B cell (primary cell): ENCODE results near the gene CRISPLD2. TPM values are rescaled to one million over a fixed set of nuclear protein-coding genes. Genes with fewer than 3 reads are reported as not detected.

Source experiments
- ATAC-seq: fragments of 200-7000 bp; cut with Tn5 transposase; one replicate; pipeline ENCODE4 v1.10.0; 2021; ENCODE audit warnings: low read depth, mild to moderate bottlenecking, moderate number of reproducible peaks, moderate library complexity
- CTCF ChIA-PET: fragments of 350-600 bp; sonication (Branson Sonifier 250); formaldehyde crosslinking; loops from one replicate; lab custom pipeline; 2021; ENCODE audit warnings: antibody characterized with exemption, inconsistent platforms; lab: Charles Lee
- POLR2A ChIA-PET: fragments of 350-600 bp; sonication (Branson Sonifier 250); formaldehyde crosslinking; loops from one replicate; lab custom pipeline; 2021; ENCODE audit warnings: antibody characterized with exemption; lab: Charles Lee
- DNase-seq: peaks from one replicate; pipeline ENCODE4 v3.0.0; 2013
- H2AFZ ChIP-seq: 2 replicates; pipeline ENCODE4 v1.6.1; 2012; ENCODE audit warnings: mild to moderate bottlenecking, low read depth, low read length; ENCODE audit not compliant: insufficient read depth, poor library complexity, severe bottlenecking
- H3K27ac ChIP-seq, 2 donors: 1 replicate in 1 of 2; 2 replicates in 1 of 2; pipeline ENCODE4 v1.5.1; 2012 to 2013; ENCODE audit warnings: low read length in 2 of 2, mild to moderate bottlenecking in 2 of 2, moderate library complexity in 1 of 2
- H3K27me3 ChIP-seq, 4 experiments: fragments of 200-600 bp in 1 of 4; sonication (generic) in 1 of 4; replicated peaks in 1 of 4; 1 replicate in 2 of 4; 2 replicates in 2 of 4; pipeline versions ENCODE4 v1.6.1 to v1.7.0; 2013 to 2016; ENCODE audit warnings: low read length in 3 of 4, mild to moderate bottlenecking in 2 of 4, mixed read lengths in 1 of 4, moderate library complexity in 1 of 4; ENCODE audit not compliant: insufficient read depth in 4 of 4, control insufficient read depth in 3 of 4; ENCODE audit errors: control extremely low read depth in 1 of 4
- H3K36me3 ChIP-seq, 2 experiments: replicated peaks in 1 of 2; 1 replicate in 1 of 2; 2 replicates in 1 of 2; pipeline versions ENCODE4 v1.6.1 to v1.7.1; 2013; ENCODE audit warnings: low read length in 1 of 2; ENCODE audit not compliant: insufficient read depth in 2 of 2, control insufficient read depth in 1 of 2; ENCODE audit errors: control extremely low read depth in 1 of 2, extremely low read depth in 1 of 2
- H3K4me1 ChIP-seq, 2 donors: fragments of 200-600 bp in 1 of 2; sonication (generic) in 1 of 2; 1 replicate in 1 of 2; 2 replicates in 1 of 2; pipeline versions ENCODE4 v1.5.1 to v1.6.1; 2013 to 2017; ENCODE audit warnings: low read length in 2 of 2; ENCODE audit not compliant: control insufficient read depth in 2 of 2, insufficient read depth in 2 of 2
- H3K4me2 ChIP-seq: replicated peaks from 2 replicates; pipeline ENCODE3; 2012; ENCODE audit warnings: mild to moderate bottlenecking, low read depth, low read length; ENCODE audit not compliant: poor library complexity, severe bottlenecking
- H3K4me3 ChIP-seq, 5 experiments: fragments of 200-600 bp in 1 of 5; sonication (generic) in 1 of 5; 1 replicate in 3 of 5; 2 replicates in 2 of 5; pipeline versions ENCODE4 v1.5.1 to v1.7.0; 2011 to 2016; ENCODE audit warnings: low read length in 4 of 5, mild to moderate bottlenecking in 4 of 5, low read depth in 2 of 5, control low read depth in 1 of 5, moderate library complexity in 1 of 5; ENCODE audit not compliant: insufficient read depth in 1 of 5; ENCODE audit errors: control extremely low read depth in 1 of 5, extremely low read depth in 1 of 5
- H3K79me2 ChIP-seq: fragments of 200-600 bp; sonication (generic); one replicate; pipeline ENCODE4 v1.6.0; 2016; ENCODE audit warnings: low read length; ENCODE audit not compliant: control insufficient read depth, insufficient read depth
- H3K9ac ChIP-seq: fragments of 200-600 bp; sonication (generic); 2 replicates; pipeline ENCODE4 v1.6.1; 2017; ENCODE audit warnings: mild to moderate bottlenecking, low read length, moderate library complexity
- H3K9me3 ChIP-seq, 3 donors: one replicate each; pipeline versions ENCODE4 v1.6.1 to v1.7.1; 2013; ENCODE audit warnings: low read length in 2 of 3; ENCODE audit not compliant: control insufficient read depth in 2 of 3, insufficient read depth in 1 of 3; ENCODE audit errors: control extremely low read depth in 1 of 3
- H4K20me1 ChIP-seq: 2 replicates; pipeline ENCODE4 v1.6.0; 2012; ENCODE audit warnings: mild to moderate bottlenecking, low read length; ENCODE audit not compliant: insufficient read depth, control insufficient read depth, poor library complexity, severe bottlenecking
- H3K27ac Mint-ChIP-seq: one replicate; pipeline ENCODE4 v1.8.0; 2021; ENCODE audit warnings: mixed read lengths
- H3K27me3 Mint-ChIP-seq: one replicate; pipeline ENCODE4 v1.8.0; 2021; ENCODE audit warnings: mixed read lengths
- H3K4me1 Mint-ChIP-seq: one replicate; pipeline ENCODE4 v1.8.0; 2021; ENCODE audit warnings: mixed read lengths
- H3K4me3 Mint-ChIP-seq: one replicate; pipeline ENCODE4 v1.8.0; 2021; ENCODE audit warnings: mixed read lengths
- H3K9me3 Mint-ChIP-seq: one replicate; pipeline ENCODE4 v1.8.0; 2022; ENCODE audit warnings: mixed read lengths; ENCODE audit not compliant: insufficient read depth
- EZH2 ChIP-seq: IDR thresholded peaks from 2 replicates; pipeline ENCODE4 v1.6.1; 2012; ENCODE audit warnings: borderline replicate concordance, low read depth, mild to moderate bottlenecking, moderate library complexity, low read length; ENCODE audit not compliant: insufficient read depth, poor library complexity, severe bottlenecking
- WGBS: methylation state at CpG from one replicate; pipeline ENCODE4 v1.1.5; 2013; ENCODE audit warnings: missing lambda C conversion rate; ENCODE audit not compliant: insufficient coverage; 5-methylcytosine and 5-hydroxymethylcytosine counted together
- intact Hi-C: fragments of 100-400 bp; cut with micrococcal nuclease; formaldehyde crosslinking; loops from one replicate; pipeline ENCODE4 v1.10.0; 2022
- polyA plus RNA-seq: library from polyadenylated mRNA; depleted of rRNA; stranded (reverse); fragments of >200 nt; gene quantifications from 2 replicates; pipeline ENCODE4 v1.2.3, GENCODE V29; 2012
- total RNA-seq, 2 donors: library from RNA; stranded (reverse); fragments of 120-200 nt in 1 of 2; gene quantifications; 1 replicate in 1 of 2; 2 replicates in 1 of 2; pipeline versions ENCODE4 v1.2.3 to v1.2.4, GENCODE V29; 2013 to 2022
- TF ChIP-seq, protein P1 (sequence below): fragments of 200-600 bp; IDR thresholded peaks from one replicate; pipeline ENCODE4 v1.8.0; 2022; ENCODE audit warnings: antibody characterized with exemption, mild to moderate bottlenecking

CRISPLD2 gene
- total and polyA plus RNA-seq, 2 donors (not counting 1 experiment from before 2014, with no cell fraction given): 0.25 to 0.37 TPM

DNA sequence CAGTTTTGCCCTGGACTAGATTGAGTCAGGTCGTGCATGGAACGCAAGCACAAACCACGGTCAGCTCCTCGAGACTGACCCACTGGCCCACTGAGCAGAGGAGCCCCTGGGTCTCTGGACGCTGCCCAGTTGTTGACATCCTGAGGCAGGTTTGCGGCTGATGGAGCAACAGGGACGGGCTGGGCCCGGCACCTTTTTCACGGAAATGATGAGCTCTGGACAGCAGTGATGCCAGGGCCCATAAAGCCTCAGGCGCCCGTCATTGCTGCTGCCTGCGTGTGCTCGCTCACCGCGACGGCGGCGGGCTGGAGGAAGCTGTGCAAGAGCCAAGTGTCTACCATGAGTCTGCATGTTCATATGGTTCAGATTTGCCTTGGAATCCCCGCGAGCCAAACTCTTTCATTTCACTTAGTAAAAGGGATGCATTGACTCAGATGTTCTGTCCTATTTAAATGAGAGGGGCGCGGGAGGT is 30.8 kb upstream of the CRISPLD2 start:
- ChIA-PET POLR2A (no interaction called here), CTCF (interaction anchor here (0.6 to 1.4 kb wide), 2 partner anchors 35 to 166 kb away, joined by 3 to 8 read pairs; no protein-coding TSS in a partner anchor)
- H3K36me3 ChIP-seq: no peaks in the 10 kb centered on the region
- 97% methylated on average over 20 of the region's 22 CpGs for WGBS
- H4K20me1 ChIP-seq: no peaks in the 10 kb centered on the region
- intact Hi-C loops: no loop called here
- no peaks in the 10 kb centered on the region for H3K9me3 Mint-ChIP-seq
- no peak for ATAC-seq
- H3K27ac Mint-ChIP-seq: no peak overlapping the region
- H3K27ac ChIP-seq: no peak overlapping the region
- H2AFZ ChIP-seq: no peak overlapping the region
- DNase-seq: no peak
- no peaks in the 10 kb centered on the region for H3K9me3 ChIP-seq
- no peak overlapping the region for H3K4me2 ChIP-seq
- no peaks in the 10 kb centered on the region for H3K4me1 ChIP-seq
- no peak overlapping the region for H3K4me3 Mint-ChIP-seq
- H3K27me3 ChIP-seq: no peaks in the 10 kb centered on the region
- no peaks in the 10 kb centered on the region for H3K79me2 ChIP-seq
- no peak overlapping the region for H3K9ac ChIP-seq
- no peak overlapping the region for H3K4me3 ChIP-seq
- H3K27me3 Mint-ChIP-seq: no peaks in the 10 kb centered on the region
- H3K4me1 Mint-ChIP-seq: no peaks in the 10 kb centered on the region
- TF ChIP-seq EZH2: no peak
- TF ChIP-seq, protein P1, sequence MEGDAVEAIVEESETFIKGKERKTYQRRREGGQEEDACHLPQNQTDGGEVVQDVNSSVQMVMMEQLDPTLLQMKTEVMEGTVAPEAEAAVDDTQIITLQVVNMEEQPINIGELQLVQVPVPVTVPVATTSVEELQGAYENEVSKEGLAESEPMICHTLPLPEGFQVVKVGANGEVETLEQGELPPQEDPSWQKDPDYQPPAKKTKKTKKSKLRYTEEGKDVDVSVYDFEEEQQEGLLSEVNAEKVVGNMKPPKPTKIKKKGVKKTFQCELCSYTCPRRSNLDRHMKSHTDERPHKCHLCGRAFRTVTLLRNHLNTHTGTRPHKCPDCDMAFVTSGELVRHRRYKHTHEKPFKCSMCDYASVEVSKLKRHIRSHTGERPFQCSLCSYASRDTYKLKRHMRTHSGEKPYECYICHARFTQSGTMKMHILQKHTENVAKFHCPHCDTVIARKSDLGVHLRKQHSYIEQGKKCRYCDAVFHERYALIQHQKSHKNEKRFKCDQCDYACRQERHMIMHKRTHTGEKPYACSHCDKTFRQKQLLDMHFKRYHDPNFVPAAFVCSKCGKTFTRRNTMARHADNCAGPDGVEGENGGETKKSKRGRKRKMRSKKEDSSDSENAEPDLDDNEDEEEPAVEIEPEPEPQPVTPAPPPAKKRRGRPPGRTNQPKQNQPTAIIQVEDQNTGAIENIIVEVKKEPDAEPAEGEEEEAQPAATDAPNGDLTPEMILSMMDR: no peak

DNA sequence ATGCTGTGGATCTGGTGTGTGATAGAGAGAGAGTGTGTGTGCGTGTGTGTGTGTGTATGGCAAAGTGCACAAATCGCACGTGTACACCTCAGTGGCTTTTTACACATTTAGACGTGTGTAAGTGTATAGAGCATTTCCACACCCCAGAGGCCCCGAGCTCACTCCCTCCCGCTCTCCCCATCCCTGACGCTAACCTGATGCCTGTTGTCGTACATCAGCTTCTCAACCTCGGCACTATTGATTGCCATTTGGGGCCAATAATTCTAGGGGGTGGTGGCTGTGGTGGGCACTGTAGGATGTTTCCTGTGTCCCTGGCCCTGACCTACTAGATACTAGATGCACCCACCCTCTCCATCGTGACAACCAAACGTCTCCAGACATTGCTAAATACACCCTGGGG is 30.4 kb upstream of the CRISPLD2 start:
- H3K4me1 Mint-ChIP-seq: no peaks in the 10 kb centered on the region
- no peaks in the 10 kb centered on the region for H3K27me3 Mint-ChIP-seq
- Histone ChIP-seq H3K27me3 (no peaks in the 10 kb centered on the region), H3K9me3 (no peaks in the 10 kb centered on the region), H3K9ac (no peak overlapping the region), H3K4me3 (no peak overlapping the region), H4K20me1 (no peaks in the 10 kb centered on the region), H3K4me2 (no peak overlapping the region), H3K4me1 (no peaks in the 10 kb centered on the region), H3K27ac (no peak overlapping the region), H3K36me3 (no peaks in the 10 kb centered on the region), H2AFZ (no peak overlapping the region), H3K79me2 (no peaks in the 10 kb centered on the region)
- ChIA-PET CTCF (interaction anchor here (1.4 kb wide), 1 partner anchor 35 kb away, joined by 8 read pairs; no protein-coding TSS in a partner anchor), POLR2A (no interaction called here)
- H3K9me3 Mint-ChIP-seq: no peaks in the 10 kb centered on the region
- no peak overlapping the region for H3K27ac Mint-ChIP-seq
- intact Hi-C loops: no loop called here
- 88% methylated on average over 5 of the region's 11 CpGs for WGBS
- H3K4me3 Mint-ChIP-seq: no peak overlapping the region
- DNase-seq: no peak
- no peak for TF ChIP-seq EZH2
- TF ChIP-seq, protein P1: no peak
- no peak for ATAC-seq
